ENCODE measurements around the gene SCLT1.
"Not testable (repeated sequence)": the region's sequence is repeated elsewhere in the genome, so short reads cannot be mapped to it uniquely, and the experiment has no call there.

Gene SCLT1

DNA sequence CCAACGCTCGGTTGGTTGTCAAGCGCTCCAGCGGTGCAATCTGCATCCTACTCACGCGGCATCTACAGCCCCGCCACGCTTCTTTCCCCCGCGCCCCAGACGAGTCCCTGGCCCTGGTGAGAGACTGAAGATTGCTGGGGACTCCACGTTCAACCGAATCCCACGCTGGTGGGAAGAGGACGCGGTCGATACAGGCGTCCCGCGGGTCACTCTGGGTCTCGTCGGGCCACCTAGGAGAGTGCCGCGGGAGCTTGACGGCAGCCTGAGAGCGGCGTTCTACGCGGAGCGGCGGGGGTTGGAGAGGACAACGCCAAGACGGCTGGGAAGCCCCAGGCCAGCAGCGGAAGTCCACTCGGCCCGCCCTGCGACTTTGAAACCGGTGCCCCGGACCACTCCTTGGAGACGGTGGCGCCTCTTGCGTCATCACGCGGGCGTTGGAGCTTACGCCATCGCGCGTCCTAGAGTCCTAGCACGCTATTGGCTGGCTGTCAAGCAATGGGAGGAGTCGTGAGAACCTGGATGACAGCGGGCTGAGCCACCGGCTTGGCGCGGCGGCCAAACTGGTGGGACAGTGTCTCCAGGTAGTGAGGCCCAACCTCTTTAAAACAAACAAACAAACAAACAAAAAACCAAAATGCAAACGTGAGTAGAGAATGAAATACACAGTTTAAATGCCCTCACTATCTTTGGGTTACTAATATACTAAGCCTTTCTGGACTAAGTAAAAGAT, at the start of gene SCLT1:
Gene SCLT1 (minus strand): TSS at position 349 of the 730 bp plus-strand sequence. CDS start 436 bp downstream, outside the sequence.
- peak; percentile 90 for DNase-seq

DNA sequence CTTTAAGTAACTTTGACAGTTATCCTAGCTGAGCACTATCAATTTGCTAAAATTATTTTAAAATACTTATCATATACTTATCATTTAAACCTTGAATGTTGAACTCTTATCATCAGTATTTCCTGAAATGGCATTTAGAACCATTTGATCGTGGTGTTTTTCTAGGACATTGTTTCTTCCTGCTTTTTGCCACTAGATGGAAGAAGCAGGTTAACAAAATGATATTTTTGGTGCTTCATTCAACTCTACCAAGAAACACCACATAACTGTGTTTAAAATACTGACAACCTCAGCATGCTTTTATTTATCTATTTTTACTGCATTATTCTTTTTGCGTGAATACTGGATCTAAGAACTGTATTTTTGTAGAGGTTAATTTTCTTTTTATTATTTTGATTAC, 47.2 kb upstream of the SCLT1 start:
- DNase-seq = no peak

DNA sequence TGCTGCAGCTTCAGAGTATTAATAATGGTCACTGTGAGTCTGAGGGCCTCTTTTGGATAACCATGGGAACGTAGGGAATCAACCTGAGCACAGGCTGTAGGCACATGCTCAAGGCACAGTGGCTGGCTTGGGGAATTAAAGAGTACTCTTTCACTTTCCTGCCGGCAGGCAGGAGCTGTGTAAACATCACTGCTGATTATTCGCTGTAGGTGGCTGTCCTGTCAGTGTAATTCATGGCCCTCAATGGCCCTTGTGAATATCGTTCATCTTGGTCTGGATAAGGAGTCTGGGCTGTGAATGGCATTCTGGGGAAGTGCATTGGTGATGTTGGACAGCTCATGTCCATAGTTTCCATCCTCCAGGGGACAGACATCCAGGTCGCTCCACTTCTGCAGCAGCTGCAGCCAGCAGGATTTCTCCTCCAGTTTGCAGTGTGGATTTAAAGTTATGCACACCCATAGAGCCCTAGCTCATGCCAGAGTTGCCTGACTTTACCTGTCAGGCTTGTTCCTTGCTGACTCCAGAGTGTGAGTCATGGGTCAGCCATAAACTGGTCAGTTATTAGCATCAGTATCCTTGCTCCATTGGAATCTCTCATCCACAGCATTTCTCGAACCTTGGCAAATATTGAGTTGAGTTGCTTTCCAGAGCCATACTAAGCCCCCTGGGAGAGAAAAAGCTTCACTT, 45.6 kb upstream of the SCLT1 start:
- DNase-seq = no peak

DNA sequence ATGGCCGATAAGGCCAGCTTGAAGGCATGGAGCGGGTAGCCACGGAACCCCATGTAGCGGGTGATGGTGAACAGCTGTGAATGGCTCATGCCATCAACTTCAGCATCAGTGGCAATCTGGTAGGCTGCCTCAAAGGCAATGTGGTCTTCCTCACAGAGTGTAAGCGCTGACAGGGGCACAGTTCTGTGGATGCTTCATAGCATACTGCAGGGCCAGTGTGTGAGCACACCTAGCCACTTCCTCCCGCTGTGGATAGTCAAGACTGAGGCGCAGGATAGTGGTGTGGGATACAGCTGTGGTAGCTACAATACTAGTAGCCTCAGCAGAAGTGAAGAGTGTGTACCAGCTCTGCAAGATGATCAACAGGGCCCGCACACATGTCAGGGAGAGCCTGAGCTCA, 43.1 kb upstream of the SCLT1 start:
- no peak for DNase-seq

DNA sequence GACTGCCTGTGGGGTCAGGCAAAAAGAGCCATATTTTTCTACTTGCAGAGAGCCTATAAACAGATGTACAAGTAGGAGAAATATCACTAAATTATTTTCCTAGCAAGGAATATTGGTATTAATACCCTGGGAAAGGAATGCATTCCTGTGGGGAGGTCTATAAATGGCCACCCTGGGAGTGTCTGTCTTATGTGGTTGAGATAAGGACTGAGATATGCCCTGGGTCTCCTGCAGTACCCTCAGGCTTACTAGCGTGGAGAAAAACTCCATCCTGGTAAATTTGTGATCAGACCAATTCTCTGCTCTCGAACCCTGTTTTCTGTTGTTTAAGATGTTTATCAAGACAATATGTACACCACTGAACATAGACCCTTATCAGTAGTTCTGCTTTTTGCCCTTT, 38.0 kb upstream of the SCLT1 start:
- DNase-seq = no peak

DNA sequence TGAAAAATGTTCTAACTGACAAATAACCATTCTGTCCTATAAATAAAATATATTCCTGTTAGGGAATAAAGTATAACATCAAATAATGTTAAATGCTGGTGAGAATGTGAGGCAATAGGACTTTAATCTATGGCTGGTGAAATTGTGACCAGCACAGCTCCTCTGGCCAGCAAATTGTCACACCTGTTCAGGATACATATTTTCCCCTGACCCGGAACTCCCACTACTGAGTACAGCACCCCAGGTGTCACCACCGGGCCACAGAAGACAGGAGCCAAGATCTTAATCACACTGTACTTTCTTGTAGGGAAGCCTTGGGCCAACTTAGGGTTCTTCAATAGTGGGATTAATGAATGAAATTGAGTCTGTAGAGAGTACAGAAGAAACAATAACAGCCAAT, 35.8 kb upstream of the SCLT1 start:
- DNase-seq = no peak

DNA sequence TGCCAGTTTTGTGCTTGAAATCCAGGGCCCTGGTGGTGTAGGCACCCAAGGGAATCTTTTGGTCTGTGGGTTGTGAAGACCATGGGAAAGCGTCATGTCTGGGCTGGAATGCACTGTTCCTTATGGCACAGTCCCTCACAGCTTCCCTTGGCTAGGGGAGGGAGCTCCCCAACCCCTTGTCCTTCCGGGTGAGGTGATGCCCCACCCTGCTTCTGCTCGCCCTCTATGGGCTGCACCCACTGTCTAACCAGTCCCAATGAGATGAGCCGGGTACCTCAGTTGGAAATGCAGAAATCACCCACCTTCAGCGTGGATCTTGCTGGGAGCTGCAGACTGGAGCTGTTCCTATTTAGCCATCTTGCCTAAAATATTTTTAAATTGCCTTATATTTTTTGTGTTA, 33.3 kb upstream of the SCLT1 start:
- DNase-seq = not testable (repeated sequence)

DNA sequence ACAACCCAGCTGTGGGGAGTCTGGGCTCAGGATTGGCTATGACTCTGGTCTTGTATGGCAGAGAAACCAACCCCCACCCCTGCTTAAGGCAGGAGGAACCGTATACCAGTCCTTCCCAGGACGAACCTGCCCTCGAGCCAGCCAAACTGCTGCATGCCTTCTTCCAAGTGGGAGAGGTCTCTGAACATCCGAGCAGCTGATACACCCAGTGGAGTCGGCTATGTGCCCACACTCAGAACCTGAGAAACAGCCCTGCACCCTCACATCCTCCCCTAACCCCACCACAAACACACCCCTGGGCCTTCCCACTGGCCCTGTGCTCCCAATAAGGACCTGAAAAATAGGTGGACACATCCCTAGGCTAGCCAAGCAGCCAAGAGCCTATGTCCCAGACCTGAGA, 24.4 kb upstream of the SCLT1 start:
- no peak for DNase-seq

DNA sequence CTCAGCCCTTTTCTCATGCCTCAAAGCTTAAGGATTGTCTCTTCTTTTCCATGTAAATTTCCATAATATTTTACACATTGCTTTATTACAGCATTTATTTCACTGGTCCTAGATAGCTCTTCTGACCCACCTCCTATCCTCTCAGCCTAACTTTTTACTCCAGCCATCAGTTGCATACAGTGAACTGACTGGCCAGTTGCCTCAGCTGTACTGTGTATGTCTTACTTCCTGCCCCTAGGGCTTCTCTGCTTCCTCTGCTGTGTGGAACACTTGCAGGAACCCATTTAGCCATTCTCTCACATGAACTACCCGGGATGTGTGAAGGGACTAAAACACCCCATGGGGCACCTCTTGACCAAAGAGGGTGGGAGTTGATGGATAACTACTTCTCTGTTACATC, 20.6 kb upstream of the SCLT1 start:
- no peak for DNase-seq

DNA sequence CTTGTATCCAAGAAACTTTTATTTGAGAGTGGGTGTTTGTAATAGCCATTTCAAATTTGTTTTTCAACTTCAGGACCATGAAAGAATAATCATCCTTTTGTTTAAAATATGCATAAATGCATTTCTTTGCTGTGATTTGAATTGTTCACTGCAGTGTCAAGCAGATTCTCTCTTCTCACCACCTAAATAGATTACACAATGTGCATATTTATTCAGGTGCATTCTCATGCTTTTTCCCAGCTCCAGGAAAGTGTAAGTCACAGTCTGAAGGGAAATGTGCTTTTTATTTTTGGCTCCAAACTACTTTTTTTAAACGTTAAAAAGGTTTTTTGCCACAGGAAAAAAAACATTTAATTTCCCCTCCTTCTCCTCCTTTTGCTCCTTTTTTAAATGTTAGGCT, 20.1 kb upstream of the SCLT1 start:
- no peak for DNase-seq

DNA sequence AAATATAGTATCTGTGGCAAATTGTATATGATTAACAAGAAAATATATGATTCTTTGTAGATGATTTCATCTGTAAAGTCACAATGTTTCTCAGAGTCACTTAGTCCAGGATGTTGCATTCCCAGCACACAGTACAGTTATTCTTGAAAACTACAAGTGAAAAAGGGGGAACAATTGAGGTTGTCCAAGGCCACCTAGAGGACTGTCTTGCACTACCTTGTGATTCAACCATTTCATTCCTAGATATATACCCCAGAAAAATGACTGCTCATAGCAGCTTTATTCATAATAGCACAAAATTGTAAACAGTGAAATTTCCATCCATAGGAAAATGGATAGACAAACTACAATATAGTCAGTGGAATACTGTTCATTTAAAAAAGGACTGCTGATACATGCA, 18.6 kb upstream of the SCLT1 start:
- DNase-seq = no peak

DNA sequence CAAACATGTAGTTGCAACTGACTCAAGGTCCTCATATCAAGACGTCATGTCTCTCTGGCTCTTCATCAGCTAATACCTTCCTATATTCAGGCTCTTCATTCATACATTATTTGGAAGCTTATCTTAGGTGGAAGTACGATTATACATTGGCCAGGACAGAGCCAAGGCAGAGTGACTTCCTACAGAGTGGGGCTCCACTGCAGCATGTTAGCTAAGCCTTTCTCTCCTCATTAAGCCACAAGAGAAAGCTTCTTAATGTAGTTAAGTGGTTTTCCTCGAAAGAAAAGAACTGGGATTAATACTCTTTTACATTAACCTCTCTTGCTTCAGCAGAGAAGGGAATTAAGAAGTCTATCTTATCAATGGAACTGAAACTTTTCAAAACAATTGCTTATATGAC, 17.6 kb upstream of the SCLT1 start:
- no peak for DNase-seq

DNA sequence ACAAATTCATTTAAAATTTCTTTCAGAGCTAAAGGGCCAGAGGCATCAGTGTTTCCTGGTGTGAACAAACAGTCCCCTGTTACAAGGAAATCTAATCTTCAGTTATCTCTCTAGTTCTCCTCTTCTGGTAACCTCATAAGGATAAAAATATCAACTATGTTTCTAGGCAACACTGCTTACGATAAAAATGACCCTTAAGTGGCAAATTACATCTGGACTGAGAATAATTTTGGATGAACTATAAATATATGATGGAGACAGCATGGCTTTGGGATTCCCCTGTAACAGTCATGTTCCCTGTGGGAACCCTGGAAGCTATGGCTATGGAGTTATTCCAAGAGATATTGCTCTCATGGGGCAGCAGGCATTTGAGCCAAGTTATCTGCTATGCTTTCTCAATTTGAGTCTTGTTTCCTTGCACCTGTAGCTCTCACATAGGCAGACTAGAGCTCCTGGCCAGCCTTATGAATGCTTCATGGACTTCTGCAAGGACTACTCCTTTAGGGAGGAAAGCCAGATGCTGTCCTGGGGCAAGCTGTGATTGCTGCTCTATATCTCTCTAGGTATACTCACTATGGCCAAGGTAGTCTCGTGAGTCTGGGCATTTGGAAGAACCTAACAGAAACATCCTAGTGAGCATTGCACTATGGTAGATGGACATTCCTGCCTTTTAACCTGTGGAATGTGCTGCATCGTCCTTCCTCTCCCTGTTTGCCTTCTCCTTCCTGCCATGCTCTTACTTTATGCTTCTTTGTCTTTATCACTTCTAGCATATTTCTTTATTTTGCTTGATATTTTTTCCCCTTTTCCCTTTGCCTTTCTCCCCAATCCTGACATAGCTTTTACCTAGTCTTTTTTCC, 16.9 kb upstream of the SCLT1 start:
- no peak for DNase-seq

DNA sequence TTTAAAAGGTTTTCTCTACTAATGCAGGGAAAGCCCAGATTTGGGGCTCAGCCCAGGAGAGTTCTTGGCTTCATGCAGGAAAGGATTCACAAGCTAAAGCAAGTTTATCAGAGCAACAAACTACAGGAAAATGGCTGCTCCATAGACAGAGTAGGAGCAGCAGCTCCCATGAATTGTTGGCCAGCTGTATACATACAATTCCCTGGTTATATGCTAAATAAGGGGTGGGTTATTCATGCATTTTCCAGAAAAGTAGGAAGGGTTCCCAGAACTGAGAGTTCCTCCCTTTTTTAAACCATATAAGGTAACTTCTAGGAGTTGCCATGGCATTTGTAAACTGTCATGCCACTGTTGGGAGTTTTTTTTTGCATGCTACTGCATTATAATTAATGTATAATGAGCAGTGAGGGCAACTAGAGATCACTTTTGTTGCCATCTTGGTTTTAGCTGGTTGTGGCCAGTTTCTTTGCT, 5.2 kb upstream of the SCLT1 start:
- DNase-seq = no peak

DNA sequence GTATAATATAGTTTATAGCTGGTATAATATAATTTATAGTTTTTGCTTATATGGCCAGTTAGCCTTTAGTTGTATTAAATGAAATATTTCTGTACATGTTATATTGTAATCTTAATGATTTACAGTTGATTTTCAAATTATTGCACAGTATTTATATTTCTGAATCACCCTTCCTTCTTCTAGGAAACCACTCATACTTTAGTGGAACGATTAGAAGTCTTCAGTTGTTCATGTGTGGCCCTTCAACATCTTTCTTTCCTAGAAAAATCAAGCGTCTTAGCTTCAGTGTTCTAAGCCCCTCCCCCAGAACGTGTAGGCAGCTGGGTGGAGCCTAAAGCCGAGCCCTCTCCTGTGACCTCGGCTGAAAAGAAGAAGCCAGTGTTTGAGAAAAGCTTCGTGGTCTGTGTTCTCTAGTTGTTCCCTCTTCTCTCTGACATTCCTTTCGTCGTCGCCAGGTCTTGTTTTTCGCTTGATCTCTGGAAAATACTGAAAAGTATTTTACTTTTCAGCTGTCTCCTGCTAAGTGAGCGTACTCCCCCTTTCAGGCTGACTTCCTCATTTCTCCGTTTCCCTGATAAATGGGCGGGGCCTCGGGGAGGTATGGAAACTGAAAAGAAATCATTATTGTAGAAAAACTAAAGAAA, 2.6 kb upstream of the SCLT1 start, which contains the start of gene C4orf33:
Gene C4orf33 (plus strand): TSS at position 342 of the 644 bp plus-strand sequence. CDS start 6,459 bp downstream, outside the sequence.
- peak; percentile 77 for DNase-seq

DNA sequence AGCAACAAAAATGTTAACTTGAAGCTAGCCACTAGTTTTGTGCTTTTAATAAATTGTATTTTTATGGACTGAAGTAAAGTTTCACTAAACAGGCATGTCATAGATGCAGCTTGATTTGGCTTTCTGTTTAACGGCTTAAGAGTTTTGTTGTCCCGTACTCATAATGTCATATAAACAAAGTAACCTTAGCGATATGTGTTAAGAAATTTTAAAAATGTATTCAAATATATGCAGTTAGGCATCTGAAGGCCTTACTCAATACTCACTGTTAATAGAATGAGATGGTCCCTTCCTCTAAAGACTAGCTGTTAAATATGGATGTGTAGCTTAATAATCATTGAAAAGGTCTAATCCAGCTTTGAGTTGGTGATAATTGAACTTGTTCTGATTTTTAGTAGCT, 1.0 kb upstream of the SCLT1 start:
- DNase-seq = no peak

DNA sequence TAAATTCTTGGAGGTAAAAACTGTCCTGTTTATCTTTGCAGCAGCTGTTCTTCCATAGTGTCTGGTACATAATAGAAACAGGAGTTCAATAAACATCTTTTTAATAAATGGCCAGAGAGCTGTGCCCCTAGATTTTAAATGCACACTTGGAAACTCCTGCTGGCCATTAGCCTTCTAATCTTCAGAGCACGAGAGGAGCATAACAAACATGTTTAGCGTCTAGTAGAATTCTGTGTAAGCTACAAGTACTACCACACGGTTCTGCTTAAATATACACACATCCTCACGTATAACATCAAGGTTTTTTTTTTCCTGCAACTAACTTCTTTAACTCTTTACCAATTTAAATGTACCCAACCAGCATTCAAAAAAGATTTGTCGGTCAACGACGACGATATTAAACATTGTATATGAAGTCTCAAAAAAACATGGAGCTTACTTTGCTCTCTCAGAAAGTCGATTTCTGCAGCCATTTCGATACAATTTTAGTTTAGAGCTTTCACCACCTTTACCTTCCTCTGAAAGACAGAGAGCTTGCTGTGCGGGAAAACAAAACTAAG, 628 bp downstream of the SCLT1 start:
- peak; percentile 48 for DNase-seq

DNA sequence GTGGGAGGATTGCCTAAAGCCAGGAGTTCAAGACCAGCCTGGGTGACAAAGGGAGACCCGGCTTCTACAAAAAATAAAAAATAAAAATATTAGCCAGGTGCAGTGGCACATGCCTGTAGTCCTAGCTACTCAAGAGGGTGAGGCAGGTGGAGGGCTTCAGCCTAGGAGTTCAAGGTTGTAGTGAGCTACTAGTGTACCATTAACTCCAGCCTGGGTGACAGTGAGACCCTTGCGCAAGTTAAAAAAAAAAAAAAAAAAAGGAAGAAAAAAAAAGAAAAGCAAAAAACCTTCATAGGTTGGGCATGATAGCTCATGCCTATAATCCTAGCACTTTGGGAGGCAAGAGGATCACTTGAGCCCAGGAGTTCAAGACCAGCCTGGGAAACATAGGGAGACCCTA, 5.8 kb downstream of the SCLT1 start:
- DNase-seq = no peak

DNA sequence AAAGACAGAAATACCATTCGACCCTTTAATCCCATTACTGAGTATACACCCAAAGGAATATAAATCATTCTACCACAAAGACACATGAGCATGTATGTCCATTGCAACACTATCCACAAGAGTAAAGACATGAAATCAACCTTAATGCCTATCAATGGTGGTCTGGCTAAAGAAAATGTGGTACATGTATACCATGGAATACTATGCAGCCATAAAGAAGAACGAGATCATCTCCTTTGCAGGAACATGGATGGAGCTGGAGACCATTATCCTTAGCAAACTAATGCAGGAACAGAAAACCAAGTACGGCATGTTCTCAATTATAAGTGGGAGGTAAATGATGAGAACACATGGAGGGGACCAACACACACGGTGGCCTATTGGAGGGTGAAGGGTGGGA, 7.9 kb downstream of the SCLT1 start:
- DNase-seq = no peak

DNA sequence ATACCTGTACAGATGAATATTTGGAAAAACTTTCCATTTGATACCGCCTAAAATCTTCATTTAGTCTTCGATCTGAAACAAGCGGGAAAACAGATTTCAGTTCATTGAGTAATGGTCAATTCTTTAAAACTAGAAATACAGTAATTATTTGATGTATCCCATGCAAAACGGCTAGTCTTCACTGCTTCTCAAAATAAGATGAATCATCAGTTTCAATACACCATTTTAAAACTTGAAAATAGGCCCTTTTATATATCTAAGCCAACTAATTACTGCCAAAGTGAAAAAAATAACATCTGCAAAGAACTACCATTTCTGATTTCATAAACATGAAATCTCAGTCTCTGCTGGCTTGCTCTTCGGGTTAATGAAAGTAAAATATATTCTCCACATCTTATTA, 11.0 kb downstream of the SCLT1 start:
- no peak for DNase-seq

DNA sequence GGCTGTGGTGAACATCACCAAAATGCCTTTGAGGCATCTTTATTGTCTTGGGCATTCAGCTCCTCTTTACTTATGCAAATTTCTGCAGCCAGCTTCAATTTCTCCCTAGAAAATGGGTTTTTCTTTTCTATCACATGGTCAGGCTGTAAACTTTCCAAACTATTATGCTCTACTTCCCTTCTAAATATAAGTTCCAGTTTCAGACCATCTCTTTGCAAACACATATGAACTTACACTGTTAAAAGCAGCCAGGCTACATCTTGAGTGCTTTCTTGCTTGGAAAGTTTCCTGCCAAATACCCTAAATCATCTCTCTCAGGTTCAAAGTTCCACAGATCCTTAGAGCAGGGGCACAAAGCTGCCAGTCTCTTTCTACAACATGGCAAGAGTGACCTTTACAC, 13.2 kb downstream of the SCLT1 start:
- DNase-seq = no peak

DNA sequence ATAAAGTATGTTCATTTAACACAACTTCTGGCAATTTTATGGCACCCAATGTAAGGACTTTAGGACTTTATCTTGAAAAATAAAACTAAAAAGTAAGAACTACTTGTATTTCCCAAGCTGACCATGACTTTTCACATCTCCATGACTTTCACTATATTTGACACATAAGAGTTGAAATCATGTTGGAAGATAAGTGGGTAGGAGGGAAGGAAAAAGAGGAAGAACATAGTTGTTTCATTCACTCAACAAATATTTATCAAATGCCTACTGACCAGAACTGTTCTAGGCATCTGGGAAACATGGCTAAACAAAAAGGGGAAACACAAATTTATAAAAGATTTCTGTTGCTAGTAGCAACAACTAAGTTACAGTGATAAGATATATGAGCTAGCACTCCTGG, 16.0 kb downstream of the SCLT1 start:
- no peak for DNase-seq

DNA sequence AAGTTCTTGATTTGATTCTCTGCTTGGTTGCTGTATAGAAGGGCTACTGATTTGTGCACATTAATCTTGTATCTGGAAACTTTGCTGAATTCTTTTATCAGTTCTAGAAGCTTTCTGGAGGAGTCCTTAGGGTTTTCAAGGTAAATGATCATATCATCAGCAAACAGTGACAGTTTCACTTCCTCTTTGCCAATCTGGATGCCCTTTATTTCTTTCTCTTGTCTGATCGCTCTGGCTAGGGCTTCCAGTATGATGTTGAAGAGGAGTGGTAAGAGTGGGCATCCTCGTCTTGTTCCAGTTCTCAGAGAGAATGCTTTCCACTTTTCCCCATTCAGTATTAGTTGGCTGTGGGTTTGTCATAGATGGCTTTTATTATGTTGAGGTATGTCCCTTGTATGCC, 23.8 kb downstream of the SCLT1 start:
- DNase-seq = not testable (repeated sequence)

All from NCI-H526 treated with DMSO at 0.1 percent for 48 hours (cell line).